ENCODE results near the gene POLR3B. TPM values are rescaled to one million over a fixed set of nuclear protein-coding genes. Genes with fewer than 3 reads are reported as not detected.

The POLR3B gene
- total RNA-seq, 1 donor from 2014 or later = 15.2 TPM

DNA sequence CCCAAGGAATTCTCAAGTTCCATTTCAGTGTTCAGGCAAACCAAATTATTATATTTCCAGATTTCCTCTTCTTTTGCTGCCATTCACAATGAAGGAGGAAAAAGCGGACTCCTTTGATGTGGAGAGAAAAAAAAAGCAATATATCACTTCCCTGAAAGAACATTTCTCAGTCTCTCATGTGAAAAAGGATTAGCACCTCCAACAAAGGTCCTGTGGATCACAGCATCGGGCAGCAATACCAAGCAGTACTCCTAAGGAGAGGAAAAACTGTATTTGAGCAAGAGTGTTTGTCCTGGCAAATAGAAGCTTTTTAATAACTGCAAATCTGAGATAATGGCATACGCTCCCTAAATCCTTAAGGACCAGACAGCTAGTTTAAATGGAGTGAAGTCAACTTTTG, 131.3 kb downstream of the POLR3B start:
- H3K4me1 Mint-ChIP-seq = peaks cover 57% of the 10 kb centered on the region
- H3K36me3 Mint-ChIP-seq (ENCODE audit: low read depth) = peaks cover 5% of the 10 kb centered on the region
- no peak overlapping the region for H3K4me3 Mint-ChIP-seq
- TF ChIP-seq, protein P1, sequence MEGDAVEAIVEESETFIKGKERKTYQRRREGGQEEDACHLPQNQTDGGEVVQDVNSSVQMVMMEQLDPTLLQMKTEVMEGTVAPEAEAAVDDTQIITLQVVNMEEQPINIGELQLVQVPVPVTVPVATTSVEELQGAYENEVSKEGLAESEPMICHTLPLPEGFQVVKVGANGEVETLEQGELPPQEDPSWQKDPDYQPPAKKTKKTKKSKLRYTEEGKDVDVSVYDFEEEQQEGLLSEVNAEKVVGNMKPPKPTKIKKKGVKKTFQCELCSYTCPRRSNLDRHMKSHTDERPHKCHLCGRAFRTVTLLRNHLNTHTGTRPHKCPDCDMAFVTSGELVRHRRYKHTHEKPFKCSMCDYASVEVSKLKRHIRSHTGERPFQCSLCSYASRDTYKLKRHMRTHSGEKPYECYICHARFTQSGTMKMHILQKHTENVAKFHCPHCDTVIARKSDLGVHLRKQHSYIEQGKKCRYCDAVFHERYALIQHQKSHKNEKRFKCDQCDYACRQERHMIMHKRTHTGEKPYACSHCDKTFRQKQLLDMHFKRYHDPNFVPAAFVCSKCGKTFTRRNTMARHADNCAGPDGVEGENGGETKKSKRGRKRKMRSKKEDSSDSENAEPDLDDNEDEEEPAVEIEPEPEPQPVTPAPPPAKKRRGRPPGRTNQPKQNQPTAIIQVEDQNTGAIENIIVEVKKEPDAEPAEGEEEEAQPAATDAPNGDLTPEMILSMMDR (conservative IDR thresholded peaks at IDR 0.05) = no peak
- H3K9me3 Mint-ChIP-seq = no peaks in the 10 kb centered on the region
- H3K27me3 Mint-ChIP-seq (ENCODE audit: low read depth) = no peaks in the 10 kb centered on the region
- no peak for DNase-seq (ENCODE audit: low read depth, low spot score)
- H3K27ac Mint-ChIP-seq (ENCODE audit: unreplicated experiment) = no peak overlapping the region

DNA sequence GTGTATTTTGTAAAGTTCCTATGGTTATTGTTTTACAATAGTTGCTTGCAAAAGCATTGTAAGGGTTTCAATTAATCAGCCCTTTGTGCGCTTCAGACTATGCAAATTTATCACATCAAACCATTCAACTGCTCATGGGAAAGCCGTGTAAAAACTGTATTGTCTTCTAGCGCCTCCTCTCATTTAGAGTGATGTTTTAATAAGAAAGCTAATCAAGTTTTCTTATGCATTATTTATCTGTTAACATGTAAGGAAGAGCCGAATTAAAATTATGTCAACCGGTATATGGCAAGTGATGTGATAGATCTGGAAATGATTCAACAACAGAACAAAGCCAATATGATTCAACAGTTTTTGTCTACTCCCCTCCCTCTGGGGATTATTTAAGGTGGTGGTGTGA, 132.7 kb downstream of the POLR3B start:
- no peaks in the 10 kb centered on the region for H3K9me3 Mint-ChIP-seq
- peak overlapping the region; percentile 16 for H3K27ac Mint-ChIP-seq (ENCODE audit: unreplicated experiment)
- peaks cover 68% of the 10 kb centered on the region for H3K4me1 Mint-ChIP-seq
- no peaks in the 10 kb centered on the region for H3K27me3 Mint-ChIP-seq (ENCODE audit: low read depth)
- peak overlapping the region; percentile 24 for H3K4me3 Mint-ChIP-seq
- DNase-seq (ENCODE audit: low read depth, low spot score) = no peak
- TF ChIP-seq, protein P1 (conservative IDR thresholded peaks at IDR 0.05) = no peak
- H3K36me3 Mint-ChIP-seq (ENCODE audit: low read depth) = peaks cover 3% of the 10 kb centered on the region

DNA sequence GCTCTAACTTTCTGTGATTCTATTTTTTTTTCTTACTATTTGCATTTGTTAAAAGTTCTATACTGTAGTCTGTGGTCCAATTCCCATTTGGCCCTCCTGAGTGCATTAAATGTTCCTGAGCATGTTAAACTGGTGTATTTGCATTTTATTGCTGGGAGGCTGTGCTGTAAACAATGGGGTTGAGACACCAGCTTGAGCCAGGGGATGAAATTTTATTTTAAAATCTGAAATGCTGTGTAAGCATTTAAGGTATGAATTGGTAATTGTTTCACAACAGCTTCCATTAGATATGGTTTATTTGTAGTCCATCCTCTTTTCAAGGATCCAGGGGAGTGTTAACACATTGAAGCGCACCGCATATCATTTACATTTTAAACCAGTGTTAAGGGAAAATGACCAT, 135.3 kb downstream of the POLR3B start:
- TF ChIP-seq, protein P1 (conservative IDR thresholded peaks at IDR 0.05) = no peak
- peak overlapping the region; percentile 76 for H3K27ac Mint-ChIP-seq (ENCODE audit: unreplicated experiment)
- H3K4me3 Mint-ChIP-seq = peak overlapping the region; percentile 39
- no peaks in the 10 kb centered on the region for H3K27me3 Mint-ChIP-seq (ENCODE audit: low read depth)
- peaks cover 4% of the 10 kb centered on the region for H3K36me3 Mint-ChIP-seq (ENCODE audit: low read depth)
- no peak for DNase-seq (ENCODE audit: low read depth, low spot score)
- H3K9me3 Mint-ChIP-seq = no peaks in the 10 kb centered on the region
- peaks cover 79% of the 10 kb centered on the region for H3K4me1 Mint-ChIP-seq

DNA sequence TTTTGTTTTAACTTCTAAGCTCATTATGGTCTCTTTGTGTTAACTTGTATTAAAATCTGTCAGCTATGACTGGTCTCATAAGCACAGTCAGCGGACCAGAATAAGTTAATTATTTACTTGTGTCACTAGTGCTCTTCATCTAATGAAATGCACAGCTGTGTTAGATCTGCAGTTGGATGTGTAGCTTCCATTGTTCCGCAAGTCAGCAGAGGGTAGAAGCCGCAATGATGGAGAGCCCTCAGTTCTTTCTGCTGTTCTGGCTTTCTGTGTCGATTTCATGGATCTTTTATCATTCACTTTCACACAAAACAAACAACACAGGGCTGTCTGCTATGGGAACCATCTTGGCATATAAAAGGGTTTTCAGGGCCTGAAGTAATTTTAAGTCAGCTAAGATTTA, 136.0 kb downstream of the POLR3B start:
- Mint-ChIP-seq H3K4me1 (peaks cover 75% of the 10 kb centered on the region), H3K27me3 (ENCODE audit: low read depth) (no peaks in the 10 kb centered on the region), H3K4me3 (peak overlapping the region; percentile 39), H3K36me3 (ENCODE audit: low read depth) (peaks cover 7% of the 10 kb centered on the region), H3K27ac (ENCODE audit: unreplicated experiment) (peak overlapping the region; percentile 46), H3K9me3 (no peaks in the 10 kb centered on the region)
- TF ChIP-seq, protein P1 (conservative IDR thresholded peaks at IDR 0.05) = no peak
- DNase-seq (ENCODE audit: low read depth, low spot score) = peak; percentile 31

DNA sequence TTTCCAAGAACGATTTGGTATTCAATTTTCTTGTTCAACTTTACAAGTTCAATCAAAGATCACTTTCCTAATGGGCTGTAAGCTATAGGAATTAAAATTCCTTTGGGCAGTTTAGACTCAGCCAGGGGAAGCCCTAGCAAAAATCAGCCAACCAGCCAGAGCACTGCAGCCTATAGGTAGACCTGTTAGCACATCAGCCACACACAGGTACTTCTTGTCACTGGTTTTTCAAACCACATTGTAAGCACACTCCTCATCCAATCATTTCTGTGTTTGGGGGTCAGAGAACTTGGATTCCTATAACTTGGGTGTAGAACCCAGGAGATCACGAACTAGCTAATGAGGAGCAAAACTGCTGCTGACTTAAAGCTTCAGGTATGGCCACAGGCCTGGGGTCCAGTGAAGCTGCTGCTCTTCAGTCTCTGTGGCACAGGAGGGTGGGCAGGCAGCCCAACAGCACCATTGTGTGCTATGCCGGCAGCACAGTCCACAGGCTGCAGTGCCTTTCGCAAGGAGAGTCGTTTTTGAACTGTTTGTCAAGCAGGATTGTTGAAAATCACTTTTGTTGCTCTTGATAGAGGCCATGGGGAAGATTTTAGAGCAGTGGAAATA, 137.9 kb downstream of the POLR3B start:
- Mint-ChIP-seq H3K4me1 (peaks cover 65% of the 10 kb centered on the region), H3K27ac (ENCODE audit: unreplicated experiment) (no peak overlapping the region), H3K4me3 (no peak overlapping the region), H3K9me3 (no peaks in the 10 kb centered on the region), H3K36me3 (ENCODE audit: low read depth) (peaks cover 13% of the 10 kb centered on the region), H3K27me3 (ENCODE audit: low read depth) (no peaks in the 10 kb centered on the region)
- TF ChIP-seq, protein P1 (conservative IDR thresholded peaks at IDR 0.05) = no peak
- no peak for DNase-seq (ENCODE audit: low read depth, low spot score)
